ENCODE data around the gene GNAL. TPM values are rescaled to one million over a fixed set of nuclear protein-coding genes. Genes with fewer than 3 reads are reported as not detected.

The GNAL gene
- total RNA-seq, 1 experiment from 2014 or later: 0.15 TPM

Small RNA genes lying within 50 kb of the gene (microRNA-seq; reads per million reads assigned to microRNA genes)
- not detected for gene MIR7153 (ENCODE audit: unreplicated experiment)

Other genes with a start within 250 kb of the GNAL start
- gene SLC35G4, start 79.7 kb upstream of the GNAL start, total RNA-seq (2014; rRNA removed): not detected in 2 replicates
- 81.9 and 89.5 TPM in 2 replicates for gene CHMP1B, start 162.1 kb downstream of the GNAL start, total RNA-seq (2014; rRNA removed)
- gene MPPE1, start 219.1 kb downstream of the GNAL start, total RNA-seq (2014; rRNA removed): 15.8 and 17.9 TPM in 2 replicates